ENCODE measurements around the gene ZNF775. TPM values are rescaled to one million over a fixed set of nuclear protein-coding genes. Genes with fewer than 3 reads are reported as not detected.
A peak's percentile ranks its signal among the peaks of the same experiment; 100 is the strongest.

The ZNF775 gene
- total RNA-seq, 1 donor from 2014 or later: 4.6 TPM

DNA sequence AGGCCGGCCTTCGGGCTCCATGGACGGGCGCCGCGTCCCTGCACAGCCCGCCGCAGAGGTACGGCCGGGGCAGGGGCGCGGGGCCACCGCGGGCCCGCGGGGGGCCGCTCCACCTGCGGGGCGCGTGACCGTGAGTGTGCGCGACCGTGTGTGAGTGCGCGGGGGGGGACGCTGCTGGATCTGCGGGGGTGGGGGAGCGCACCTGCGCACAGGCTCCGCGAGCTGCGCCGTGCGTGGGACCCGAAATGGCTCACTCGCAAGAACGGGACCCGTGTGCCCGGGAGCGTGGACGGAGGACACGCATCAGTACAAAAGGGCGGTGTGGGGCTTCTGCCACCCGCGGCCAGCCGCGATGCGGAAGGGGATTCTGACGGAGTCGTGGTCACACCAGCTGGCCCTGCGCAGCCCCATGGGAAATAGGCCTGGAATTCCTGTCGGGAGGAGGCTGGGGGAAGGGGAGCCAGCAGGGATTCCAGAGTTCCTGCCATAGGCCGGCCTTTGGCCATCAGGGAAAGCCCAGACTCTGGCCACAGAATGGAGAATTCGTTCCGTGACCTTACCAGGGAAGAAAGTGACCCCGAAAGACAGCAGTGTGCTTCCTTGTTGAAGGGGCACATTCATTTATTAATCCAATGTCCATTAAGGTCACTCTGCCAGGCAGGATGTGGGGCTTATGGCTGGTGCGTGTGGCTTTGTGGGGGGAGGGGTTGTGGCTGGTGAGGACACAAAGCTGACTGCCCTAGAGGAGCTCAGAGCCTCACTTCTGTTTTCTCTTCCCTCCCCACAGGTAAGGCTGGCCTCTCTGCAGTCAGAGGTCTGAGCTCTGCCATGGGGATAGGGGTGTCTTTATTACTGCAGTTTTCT, 10.0 kb upstream of the ZNF775 start:
- DNase-seq (ENCODE audit: low spot score): peak; percentile 73

DNA sequence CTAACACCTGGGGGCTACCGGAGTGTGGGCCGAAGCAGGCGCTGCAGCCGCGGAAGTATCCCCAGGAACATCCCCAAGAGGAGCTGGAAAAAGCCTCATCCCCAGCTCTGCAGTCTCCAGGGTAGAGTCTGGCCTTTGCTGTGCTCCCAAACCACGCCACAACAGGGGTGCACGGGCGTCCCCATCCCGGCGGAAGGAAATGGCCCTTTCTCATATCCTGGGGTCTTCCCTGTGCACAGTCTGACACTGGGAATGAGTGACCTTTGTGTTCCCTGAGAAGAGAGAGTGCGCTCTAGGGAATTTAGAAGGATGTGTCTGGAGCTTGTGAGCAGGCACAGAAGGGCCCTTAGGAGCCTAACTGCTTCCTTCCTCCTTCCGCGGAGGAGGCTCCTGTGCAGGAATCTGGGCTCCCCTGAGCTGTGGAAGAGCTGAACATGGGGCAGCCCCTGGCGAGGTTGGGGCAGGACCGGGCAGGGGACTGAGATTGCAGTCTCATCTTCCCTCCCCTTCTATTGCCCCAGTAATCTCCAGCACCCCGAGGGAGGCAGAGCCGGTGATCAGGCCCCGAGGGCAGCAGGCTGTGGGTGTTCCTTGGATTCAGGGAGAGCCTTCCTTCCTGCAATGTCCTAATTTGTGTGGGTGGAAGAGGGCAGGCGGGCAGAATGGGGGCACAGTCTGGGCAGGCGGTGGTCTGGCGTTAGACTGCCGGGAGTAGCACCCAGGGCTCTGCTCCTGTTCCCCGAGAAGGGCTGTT, 9.2 kb upstream of the ZNF775 start:
- DNase-seq (ENCODE audit: low spot score): no peak

DNA sequence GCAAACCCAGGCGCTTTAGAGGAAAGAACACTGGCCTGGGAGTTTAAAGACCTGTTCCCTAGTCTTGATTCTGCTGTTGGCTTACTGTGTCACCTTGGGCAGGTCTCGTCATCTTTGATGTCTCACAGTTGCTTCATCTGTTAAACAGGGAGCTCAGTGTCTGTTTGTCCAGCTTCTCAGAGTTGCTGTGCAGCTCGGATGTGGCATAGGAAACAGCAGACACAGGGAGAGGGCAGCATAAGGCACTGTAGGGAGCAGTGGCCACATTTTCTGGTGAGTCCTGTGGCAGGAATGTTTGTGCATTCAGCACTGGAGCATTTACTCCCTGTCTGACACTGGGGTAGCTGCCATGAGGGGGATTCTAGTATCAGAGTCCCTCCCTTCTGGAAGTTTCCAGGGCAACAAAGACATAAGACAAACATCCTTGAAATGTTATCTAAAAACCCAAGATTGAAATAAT, 8.5 kb upstream of the ZNF775 start:
- DNase-seq (ENCODE audit: low spot score): peak; percentile 47

DNA sequence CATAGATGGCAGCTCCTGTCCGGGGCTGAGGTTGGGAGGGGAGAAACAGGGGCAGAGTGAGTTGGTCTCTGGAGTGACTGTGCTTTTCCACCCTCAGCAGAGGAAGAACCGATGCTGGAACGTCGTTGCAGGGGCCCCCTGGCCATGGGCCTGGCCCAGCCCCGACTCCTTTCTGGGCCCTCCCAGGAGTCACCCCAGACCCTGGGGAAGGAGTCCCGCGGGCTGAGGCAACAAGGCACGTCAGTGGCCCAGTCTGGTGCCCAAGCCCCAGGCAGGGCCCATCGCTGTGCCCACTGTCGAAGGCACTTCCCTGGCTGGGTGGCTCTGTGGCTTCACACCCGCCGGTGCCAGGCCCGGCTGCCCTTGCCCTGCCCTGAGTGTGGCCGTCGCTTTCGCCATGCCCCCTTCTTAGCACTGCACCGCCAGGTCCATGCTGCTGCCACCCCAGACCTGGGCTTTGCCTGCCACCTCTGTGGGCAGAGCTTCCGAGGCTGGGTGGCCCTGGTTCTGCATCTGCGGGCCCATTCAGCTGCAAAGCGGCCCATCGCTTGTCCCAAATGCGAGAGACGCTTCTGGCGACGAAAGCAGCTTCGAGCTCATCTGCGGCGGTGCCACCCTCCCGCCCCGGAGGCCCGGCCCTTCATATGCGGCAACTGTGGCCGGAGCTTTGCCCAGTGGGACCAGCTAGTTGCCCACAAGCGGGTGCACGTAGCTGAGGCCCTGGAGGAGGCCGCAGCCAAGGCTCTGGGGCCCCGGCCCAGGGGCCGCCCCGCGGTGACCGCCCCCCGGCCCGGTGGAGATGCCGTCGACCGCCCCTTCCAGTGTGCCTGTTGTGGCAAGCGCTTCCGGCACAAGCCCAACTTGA, 7.8 kb upstream of the ZNF775 start:
- no peak for DNase-seq (ENCODE audit: low spot score)

DNA sequence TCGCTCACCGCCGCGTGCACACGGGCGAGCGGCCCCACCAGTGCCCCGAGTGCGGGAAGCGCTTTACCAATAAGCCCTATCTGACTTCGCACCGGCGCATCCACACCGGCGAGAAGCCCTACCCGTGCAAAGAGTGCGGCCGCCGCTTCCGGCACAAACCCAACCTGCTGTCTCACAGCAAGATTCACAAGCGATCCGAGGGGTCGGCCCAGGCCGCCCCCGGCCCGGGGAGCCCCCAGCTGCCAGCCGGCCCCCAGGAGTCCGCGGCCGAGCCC, 7.2 kb upstream of the ZNF775 start:
- DNase-seq (ENCODE audit: low spot score): no peak

DNA sequence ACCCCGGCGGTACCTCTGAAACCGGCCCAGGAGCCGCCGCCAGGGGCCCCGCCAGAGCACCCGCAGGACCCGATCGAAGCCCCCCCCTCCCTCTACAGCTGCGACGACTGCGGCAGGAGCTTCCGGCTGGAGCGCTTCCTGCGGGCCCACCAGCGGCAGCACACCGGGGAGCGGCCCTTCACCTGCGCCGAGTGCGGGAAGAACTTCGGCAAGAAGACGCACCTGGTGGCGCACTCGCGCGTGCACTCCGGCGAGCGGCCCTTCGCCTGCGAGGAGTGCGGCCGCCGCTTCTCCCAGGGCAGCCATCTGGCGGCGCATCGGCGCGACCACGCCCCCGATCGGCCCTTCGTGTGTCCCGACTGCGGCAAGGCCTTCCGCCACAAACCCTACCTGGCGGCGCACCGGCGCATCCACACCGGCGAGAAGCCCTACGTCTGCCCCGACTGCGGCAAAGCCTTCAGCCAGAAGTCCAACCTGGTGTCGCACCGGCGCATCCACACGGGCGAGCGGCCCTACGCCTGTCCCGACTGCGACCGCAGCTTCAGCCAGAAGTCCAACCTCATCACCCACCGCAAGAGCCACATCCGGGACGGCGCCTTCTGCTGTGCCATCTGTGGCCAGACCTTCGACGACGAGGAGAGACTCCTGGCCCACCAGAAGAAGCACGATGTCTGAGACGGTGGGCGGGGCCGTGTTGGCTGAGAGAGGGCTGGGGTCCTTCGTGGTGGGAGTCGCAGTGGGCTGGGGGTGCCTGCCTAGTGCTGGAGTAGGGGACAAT, 6.7 kb upstream of the ZNF775 start:
- DNase-seq (ENCODE audit: low spot score): no peak

DNA sequence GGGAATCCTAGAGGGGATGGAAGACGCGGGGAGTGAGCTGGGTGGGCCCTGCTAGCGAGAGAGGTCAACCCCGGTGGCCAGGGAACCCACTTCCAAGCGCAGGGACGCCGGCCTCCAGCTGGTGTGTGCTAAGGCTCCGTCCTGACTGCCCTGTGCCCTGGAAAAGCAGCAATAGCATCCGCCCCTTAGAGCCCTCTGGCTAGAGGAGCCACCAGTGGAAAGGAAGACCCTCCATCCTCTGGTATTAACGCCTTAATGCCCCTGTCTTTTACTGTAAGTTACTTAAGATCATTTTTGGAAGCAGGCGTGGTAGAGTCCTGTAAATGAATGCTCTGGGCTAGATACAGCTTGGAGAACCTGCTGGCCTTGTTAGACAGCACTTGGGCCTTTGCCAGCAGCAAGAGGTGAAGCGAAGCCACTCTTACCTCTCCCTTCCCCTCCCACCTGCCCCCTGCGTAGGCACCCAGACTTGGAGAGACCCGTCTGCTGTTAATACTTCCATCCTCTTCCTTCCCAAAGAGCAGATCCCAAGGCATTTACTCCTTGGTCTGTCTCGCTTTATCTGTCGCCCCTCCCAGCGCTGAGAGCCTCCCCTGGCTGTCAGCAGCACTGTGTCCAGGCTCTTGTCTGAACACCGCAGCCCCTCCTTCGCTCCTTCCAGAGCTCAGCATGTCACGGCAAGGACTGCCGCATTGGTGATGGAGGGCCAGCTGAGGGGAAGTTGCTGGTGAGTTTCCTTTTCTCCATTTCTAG, 5.9 kb upstream of the ZNF775 start:
- DNase-seq (ENCODE audit: low spot score): peak; percentile 79

DNA sequence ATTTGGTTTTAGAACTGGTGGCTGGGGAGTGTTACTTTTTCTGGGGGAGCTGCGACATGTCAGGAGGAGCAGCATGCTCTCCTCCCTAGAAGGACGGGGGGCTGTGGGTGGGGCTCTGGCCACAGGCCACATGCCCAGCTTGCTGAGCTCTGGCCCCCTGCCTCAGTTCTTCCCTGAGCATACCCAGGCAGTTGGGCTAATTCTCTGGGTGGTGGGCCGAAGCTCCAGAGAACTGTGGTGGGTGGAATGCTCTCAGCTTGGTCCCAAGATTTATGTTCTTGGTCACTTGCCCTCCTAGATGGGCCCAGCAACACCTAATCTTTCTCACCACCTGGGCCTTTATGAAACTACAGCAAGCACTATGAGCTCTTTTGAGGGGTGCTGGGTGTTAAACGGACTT, 5.1 kb upstream of the ZNF775 start:
- DNase-seq (ENCODE audit: low spot score): no peak

DNA sequence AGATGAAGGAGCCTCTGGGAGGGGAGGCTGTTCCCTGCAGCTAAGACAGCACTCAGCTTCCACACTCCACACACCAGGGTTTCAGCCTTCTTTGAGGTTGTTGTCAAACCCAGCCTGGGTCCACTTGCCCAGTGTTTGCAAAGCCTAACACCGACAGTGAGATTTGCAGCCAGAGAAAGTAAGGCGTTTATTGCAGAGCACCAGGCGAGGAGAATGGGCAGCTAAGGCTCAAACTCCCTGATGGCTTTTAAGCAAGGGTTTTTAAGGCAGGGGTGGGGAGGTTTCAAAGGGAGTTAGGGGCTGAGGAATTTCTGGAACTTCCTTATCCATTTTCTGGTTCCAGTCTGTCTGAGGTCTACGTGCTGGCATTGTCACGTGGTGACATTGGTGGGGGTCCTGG, 4.7 kb upstream of the ZNF775 start:
- no peak for DNase-seq (ENCODE audit: low spot score)

DNA sequence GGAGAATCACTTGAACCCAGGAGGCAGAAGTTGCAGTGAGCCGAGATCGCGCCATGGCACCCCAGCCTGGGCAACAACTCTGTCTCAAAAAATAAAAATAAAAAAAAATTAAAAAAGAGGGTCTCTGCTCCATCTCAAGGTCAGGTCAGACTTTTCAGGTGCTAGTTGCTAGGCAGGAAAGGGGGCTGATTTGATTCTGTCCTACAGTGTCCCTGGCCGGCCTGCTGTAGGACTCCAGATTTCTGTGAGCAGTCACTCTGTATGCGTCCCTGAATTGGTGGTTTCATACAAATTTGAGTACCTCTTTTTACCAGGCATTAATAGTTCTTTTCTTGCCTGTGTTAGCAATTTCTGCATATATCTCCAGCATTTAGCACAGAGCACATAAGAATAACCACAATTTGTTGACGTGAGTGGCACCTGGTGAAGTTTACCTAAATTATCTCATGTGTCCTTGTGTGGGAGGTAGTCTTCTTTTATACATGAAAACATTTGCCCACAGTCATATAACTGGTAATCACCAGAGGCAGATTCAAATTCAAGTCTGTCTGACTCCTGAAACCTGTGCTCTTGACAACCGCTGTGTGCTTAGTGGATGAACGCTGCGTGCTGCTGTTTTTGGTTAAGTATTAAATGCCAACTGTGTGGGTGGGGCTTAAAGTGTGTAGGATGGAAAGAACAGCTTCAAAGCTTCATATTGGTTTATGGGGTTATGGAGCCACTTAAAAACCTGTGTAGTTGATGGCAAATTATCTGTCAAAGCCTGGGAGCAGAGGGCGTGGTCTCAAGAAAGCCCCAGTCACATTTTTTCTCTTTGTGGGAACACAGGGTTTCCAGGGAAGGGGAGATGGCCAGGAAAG, 3.2 kb upstream of the ZNF775 start:
- DNase-seq (ENCODE audit: low spot score): no peak

DNA sequence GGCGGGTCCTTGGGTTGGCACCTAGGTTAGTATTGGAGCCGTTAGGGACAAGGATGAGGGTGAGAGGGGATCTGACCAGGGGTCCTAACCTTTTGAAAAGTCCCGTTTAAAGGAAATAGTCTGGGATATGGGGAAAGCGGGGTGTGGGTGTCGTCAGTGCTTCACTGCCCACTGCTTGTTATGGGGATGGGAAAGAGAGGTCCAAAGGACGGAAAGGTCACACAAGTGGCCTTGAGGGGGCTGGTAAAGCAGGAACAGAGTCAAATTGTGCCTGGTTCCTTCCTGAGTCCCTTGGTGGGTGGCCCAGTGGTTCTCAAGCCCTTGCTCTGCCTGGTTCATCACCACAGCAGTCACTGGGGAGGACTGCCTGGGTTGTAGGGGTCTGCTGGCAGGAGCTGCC, 2.6 kb upstream of the ZNF775 start:
- DNase-seq (ENCODE audit: low spot score): no peak

DNA sequence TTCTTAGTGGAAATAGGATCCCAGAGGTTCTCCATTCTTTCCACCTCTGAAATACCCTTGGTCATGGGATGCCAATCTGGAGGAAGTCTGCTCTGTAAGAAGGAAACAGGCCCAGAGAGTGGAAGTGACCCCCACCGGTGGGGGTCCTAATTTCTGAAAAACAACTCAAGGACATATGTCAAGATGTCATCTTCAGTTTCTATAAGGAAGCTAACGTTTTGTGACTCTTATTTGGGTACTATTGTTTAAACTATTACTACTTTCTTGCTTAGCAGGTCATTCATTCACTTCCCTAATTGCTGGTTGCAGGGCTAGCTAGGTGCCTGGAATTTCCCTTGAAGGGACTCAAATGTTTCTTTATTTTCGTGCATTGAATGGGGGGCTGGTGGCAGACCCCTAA, 1.9 kb upstream of the ZNF775 start:
- DNase-seq (ENCODE audit: low spot score): no peak

DNA sequence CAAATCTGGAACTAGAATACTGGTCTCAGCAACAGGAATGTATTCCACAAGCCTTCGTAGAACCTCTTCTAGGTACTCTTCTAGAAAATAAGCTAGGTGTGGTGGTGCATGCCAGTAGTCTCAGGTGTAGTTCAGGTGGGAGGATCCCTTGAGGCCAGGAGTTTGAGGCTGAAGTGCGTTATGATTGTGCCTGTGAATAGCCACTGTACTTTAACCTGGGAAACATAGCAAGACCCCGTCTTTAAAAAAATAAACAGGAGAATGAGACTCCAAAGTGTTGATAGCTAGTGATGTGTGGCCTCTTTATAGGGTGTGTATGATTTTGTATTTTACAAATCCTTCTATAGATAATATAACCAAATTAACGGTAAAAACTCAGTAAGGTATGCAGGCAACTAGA, 1.5 kb upstream of the ZNF775 start:
- no peak for DNase-seq (ENCODE audit: low spot score)

DNA sequence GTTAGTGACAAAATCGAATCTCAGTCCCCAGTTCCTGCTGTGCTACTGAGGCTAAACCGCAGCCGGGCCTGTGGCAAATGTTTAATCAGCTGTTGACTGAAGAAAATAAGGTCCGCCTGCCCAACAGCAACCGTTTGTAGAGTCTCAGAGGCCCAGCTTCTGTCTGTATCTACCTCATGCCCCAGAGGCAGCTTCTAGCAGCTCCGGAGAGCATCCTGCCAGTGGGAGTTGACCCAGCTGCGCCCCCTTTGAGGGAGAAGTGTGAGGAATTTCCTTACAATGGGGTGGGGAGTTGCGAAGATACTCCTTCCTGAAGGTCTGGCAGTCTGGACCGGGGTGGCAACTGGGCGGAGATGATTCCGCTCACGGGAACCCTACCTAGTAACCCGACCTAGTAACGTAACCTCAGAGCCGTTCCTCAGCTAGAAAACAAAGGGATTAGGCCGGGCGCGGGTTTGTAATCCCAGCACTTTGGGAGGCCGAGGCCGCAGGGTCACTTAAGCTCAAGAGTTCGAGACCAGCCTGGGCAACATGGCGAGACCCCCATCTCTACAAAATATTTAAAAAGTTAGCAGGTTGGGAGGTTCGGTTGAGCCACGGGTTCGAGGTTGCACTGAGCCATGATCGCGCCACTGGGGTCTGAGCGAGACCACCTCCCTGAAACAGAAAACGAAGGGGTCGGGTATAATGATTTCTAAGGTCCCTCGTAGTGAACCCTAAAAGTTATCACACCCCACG, 846 bp upstream of the ZNF775 start:
- peak; percentile 85 for DNase-seq (ENCODE audit: low spot score)

DNA sequence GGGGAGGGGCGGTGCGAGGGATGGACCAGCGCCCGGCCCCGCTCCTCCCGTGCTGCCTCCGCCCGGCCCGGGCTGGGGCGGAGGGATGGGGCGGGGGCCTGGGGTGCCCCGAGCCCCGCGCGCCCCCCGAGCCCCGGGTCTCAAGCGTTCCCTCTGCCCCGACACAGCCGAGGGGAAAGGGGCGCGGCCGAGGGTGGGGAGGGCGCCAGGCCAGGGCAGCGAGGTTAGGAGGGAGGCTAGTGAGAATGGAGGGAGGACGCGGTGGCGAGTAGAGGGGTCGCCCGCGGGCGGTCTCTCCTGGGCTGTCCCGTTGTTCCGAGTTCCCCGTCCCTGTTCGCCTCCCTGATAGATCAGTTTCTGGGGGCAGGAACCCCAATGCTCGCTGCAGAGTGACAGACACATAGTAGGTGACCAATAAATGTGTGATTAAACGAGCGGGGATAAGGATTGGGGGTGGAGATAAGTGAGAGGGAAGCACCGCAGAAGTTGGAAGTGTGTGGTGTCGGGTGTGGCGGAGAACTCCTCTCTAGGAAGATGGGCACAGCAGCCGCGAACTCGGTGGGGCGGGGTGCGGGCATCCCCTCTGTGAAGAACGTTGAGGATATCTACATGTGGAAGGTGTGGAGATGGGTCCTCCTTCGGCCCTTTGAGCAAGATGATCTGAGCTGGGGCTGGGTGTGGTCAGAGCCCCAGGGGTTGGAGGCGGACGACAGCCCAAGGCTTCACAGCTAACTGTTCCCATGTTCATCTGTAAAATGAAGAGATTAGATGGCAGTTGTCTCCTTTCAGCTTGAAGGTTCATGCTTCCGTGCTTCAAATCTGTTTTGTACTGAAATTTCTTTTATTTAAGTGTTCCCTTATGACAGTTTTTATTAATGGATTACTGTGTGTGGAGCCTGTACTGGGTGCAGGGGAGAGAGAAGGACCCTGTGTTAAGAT, 580 bp downstream of the ZNF775 start:
- DNase-seq (ENCODE audit: low spot score): no peak

DNA sequence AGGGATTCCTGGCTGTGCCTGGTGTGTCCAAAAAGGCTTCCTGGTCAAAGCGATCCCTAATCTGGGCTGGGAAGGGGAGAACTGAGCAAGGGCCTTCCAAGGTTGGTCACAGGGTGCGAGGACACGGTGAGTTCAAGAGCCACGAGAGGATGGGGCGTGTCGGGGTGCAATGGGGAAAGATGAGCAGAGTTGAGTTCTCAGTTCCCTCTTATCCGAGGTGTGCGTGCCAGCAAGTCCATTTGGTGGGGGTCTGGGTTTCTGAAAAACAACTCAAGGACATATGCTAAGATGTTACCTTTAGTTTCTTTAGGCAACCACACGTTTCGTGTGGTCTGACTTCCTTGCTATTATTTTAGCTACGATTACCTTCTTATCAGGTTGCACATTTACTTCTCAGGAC, 1.3 kb downstream of the ZNF775 start:
- DNase-seq (ENCODE audit: low spot score): no peak

DNA sequence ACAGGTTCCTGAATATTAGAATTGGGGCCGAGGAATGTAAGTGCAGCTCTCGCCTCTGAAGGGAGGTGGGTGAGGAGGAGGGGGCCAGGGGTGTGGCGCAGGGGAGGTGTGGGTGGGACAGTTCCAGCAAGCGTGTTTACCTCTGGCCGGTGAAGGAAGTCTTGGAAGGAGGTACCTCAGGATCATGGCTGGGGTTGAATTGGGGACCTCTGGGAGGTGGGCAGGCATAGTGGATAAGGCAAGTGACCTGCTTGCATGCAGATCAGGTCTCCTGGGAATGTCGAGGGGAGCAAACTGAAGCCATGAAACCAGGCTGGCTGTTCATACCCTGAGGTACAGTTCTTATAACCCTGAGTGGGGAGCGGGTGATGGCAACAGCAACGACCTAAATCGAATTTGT, 2.0 kb downstream of the ZNF775 start:
- no peak for DNase-seq (ENCODE audit: low spot score)

DNA sequence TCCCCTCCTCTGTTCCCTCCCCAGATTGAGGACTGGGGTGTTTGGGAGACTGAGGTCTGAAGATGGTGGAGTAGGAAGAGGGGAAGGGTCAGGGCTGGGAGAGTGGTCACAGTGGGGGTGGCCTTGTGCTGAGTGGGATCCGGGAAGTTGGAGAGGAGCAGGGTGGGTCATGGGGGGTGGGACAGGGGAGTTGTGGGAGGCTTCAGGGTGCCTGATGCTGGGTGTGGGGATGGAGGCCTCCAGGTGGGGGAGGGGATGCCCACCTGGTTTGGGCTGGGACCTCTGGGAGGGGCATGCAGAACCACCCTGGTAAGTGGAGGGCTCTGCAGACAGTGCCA, 2.6 kb downstream of the ZNF775 start:
- no peak for DNase-seq (ENCODE audit: low spot score)

All from umbilical cord (tissue), 2 donors.